Stimulated activated CD8-positive, alpha-beta memory T cell treated with anti-CD3 and anti-CD28 coated beads, Interleukin-12 subunit alpha, Interleukin-12 subunit beta, amount 100 ng/mL, for 4 hours (primary cell): ENCODE measurements around the gene LRRC8C.

Source experiments
- DNase-seq: peaks from one replicate; pipeline ENCODE4 v3.0.0-alpha.2; 2020; ENCODE audit warnings: low read depth

The LRRC8C gene

GRCh38 chr1:89633800-89634625 is 1.1 kb downstream of the LRRC8C start:
- no peak for DNase-seq

- no peak for DNase-seq
Observed at GRCh38 chr1:89635825-89636815, 3.2 kb downstream of the LRRC8C start.

- no peak for DNase-seq
Observed at GRCh38 chr1:89637496-89637895, 4.6 kb downstream of the LRRC8C start.

- DNase-seq = no peak
Observed at GRCh38 chr1:89640440-89640839, 7.5 kb downstream of the LRRC8C start.

GRCh38 chr1:89641781-89642180 is 8.9 kb downstream of the LRRC8C start:
- DNase-seq = no peak

GRCh38 chr1:89643577-89643976 is 10.7 kb downstream of the LRRC8C start:
- DNase-seq = no peak

GRCh38 chr1:89644119-89644814 is 11.3 kb downstream of the LRRC8C start:
- no peak for DNase-seq

GRCh38 chr1:89646259-89646658 is 13.3 kb downstream of the LRRC8C start:
- DNase-seq = no peak

GRCh38 chr1:89649783-89650182 is 16.9 kb downstream of the LRRC8C start:
- no peak for DNase-seq

GRCh38 chr1:89652373-89652772 is 19.5 kb downstream of the LRRC8C start:
- no peak for DNase-seq

GRCh38 chr1:89657886-89658285 is 25.0 kb downstream of the LRRC8C start:
- DNase-seq = no peak

GRCh38 chr1:89659322-89660081 is 26.6 kb downstream of the LRRC8C start:
- no peak for DNase-seq

GRCh38 chr1:89660224-89661061 is 27.5 kb downstream of the LRRC8C start:
- no peak for DNase-seq

GRCh38 chr1:89665941-89666340 is 33.0 kb downstream of the LRRC8C start:
- no peak for DNase-seq

GRCh38 chr1:89666640-89667039 is 33.7 kb downstream of the LRRC8C start:
- no peak for DNase-seq

GRCh38 chr1:89667691-89668090 is 34.8 kb downstream of the LRRC8C start:
- DNase-seq = no peak

GRCh38 chr1:89668961-89669360 is 36.0 kb downstream of the LRRC8C start:
- no peak for DNase-seq

GRCh38 chr1:89669441-89669840 is 36.5 kb downstream of the LRRC8C start:
- DNase-seq = no peak

GRCh38 chr1:89670163-89670562 is 37.2 kb downstream of the LRRC8C start:
- DNase-seq = no peak

GRCh38 chr1:89670711-89671110 is 37.8 kb downstream of the LRRC8C start:
- no peak for DNase-seq
